HG03457 (cell line): Measurements from ENCODE around the gene ADIPOR2.
"Not testable (repeated sequence)": the region's sequence is repeated elsewhere in the genome, so short reads cannot be mapped to it uniquely, and the experiment has no call there.

ENCODE experiments used
- ATAC-seq: cut with Tn5 transposase; IDR thresholded peaks from one replicate; pipeline ENCODE4 v1.9.1; 2021; ENCODE audit warnings: moderate number of reproducible peaks; ENCODE audit not compliant: unreplicated experiment

Gene ADIPOR2

GRCh38 chr12:1731019-1731687, 40.3 kb downstream of the ADIPOR2 start:
- ATAC-seq = no peak

GRCh38 chr12:1731688-1732078, 40.8 kb downstream of the ADIPOR2 start:
- not testable (repeated sequence) for ATAC-seq

DNA sequence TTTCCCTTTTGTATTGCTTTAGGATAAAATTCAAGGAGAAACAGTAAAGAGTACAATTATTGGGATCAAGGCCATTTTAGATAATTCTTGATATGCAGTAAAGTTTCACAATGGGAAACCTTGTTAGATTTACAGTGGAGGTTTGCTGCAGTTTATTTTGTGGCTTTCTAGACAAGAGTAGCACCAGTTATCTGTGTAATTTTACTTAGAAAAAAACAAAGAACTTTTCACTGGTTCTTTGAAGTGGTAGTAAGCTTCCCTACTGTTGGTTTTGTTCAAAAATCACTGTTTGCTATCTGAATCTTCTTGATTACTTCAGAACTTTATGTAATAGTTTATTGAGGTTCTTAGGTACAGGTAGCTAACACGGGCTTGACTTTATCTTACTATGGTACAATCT, 42.0 kb downstream of the ADIPOR2 start:
- ATAC-seq = no peak

- not testable (repeated sequence) for ATAC-seq
Measured at GRCh38 chr12:1733712-1734111, 42.8 kb downstream of the ADIPOR2 start.

- no peak for ATAC-seq
Measured at GRCh38 chr12:1737652-1738286, 46.9 kb downstream of the ADIPOR2 start.

- ATAC-seq = no peak
Measured at GRCh38 chr12:1738446-1738845, 47.6 kb downstream of the ADIPOR2 start.

DNA sequence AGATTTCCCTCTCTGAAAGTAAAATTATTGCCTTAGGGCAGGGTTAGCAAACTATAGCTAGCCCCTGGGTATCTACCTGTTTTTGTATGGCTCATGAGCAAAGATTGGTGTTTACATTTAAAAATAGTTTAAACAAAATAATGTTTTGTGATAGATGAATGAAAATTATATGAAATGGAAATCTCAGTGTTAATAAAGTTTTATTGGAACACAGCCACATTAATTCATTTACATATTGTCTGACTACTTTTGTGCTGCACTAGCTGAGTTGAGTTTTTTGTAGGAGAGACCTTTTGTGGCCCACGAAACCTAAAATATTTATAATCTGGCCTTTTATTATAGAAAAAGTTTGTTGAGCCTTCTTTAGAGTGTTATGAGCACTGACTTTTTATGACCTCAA, 48.5 kb downstream of the ADIPOR2 start:
- ATAC-seq = no peak

DNA sequence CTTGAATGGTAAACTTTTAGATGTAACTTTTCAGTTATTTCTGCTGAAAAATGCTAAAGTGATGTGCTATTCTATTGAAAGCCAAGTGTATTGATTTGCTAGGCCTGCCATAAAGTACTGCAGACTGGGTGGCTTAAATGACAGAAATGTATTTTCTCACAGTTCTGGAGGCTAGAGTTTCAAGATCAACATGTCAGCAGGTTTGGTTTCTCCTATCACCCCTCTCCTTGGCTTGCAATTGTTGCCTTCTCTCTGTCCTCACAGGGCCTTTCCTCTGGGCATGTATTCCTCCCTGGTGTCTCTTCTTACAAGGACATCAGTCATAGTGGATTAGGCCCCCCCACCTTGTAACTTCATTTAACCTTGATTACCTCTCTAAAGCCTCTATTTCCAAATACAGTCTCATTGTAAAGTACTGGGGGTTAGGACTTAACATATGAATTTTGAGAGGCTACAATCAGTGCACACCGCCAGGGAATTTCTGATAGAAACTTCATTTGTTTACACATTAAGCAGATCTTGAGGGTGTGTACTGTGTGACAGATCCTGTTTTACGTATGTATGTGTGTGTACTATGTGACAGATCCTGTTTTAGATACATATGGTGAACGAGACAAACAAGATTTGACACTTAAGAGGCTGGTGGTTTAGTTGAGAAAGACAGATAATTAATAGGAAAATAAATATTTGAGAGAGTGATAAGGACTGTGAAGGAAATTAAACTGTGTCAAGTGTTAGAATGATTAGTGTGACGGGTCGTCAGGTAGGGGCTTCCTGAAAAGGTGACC, 49.5 kb downstream of the ADIPOR2 start:
- no peak for ATAC-seq

- no peak for ATAC-seq
Measured at GRCh38 chr12:1741154-1741949, 50.5 kb downstream of the ADIPOR2 start.

GRCh38 chr12:1744932-1745331, 54.1 kb downstream of the ADIPOR2 start:
- no peak for ATAC-seq

DNA sequence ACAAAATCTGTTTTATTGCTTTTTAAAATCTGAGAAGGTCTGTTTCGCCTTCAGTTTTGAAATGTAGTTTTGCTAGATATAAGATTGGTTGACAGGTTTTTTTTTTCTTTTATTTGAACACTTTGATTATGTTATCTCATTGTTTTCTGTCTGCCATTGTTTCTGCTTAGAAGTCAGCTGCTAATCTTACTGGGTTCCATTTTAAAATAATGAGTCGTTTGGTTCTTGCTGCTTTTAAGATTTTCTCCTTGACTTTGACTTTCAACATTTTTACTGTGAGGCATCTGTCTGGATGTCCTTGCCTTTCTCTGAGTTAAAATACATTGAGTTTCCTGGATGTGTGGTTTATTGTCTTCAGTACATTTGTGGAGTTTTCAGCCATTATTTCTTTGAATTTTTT, 56.7 kb downstream of the ADIPOR2 start:
- ATAC-seq = no peak

- ATAC-seq = no peak
Measured at GRCh38 chr12:1749019-1749418, 58.1 kb downstream of the ADIPOR2 start.

GRCh38 chr12:1750300-1750699, 59.4 kb downstream of the ADIPOR2 start:
- ATAC-seq = no peak

- no peak for ATAC-seq
Measured at GRCh38 chr12:1758376-1758775, 67.5 kb downstream of the ADIPOR2 start.

DNA sequence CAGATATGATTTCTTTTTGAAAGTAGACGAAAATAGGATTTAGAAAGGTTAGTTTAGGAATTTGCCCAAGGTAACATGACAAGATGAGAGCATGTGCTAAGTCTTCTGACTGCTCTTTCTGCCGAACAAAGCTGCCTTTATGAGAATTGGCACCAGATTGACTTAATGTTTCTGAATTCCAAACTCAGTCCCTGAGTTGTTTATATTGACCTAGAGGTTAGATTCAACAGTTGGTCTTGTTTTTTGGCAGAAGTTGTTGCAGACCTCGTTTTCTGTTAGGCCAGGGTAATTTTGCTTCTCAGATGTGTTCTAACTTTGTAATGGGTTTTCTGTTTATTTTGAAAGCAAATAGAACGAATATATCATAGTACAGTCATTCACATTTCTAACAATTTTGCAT, 68.0 kb downstream of the ADIPOR2 start:
- no peak for ATAC-seq

- ATAC-seq = no peak
Measured at GRCh38 chr12:1760566-1761382, 69.9 kb downstream of the ADIPOR2 start.

GRCh38 chr12:1761857-1762256, 71.0 kb downstream of the ADIPOR2 start:
- no peak for ATAC-seq

DNA sequence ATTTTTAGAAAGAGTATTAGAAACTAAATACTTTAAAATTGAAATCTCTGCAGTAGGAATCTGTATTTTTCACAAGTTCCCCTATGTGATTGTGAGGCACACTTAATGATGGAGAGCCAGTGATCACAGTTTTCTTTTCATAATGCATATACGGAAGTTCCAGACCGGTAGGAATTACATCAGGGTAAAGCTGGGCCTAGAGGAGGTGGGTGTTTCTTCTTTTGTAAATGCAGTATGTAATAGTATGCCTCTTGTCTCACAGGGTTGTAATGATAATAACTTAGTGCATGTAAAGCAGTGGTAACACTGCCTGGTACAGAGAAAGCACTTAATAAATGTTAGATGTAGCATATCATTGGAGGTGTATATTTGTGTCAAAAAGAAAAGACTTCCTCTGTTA, 72.3 kb downstream of the ADIPOR2 start:
- no peak for ATAC-seq

DNA sequence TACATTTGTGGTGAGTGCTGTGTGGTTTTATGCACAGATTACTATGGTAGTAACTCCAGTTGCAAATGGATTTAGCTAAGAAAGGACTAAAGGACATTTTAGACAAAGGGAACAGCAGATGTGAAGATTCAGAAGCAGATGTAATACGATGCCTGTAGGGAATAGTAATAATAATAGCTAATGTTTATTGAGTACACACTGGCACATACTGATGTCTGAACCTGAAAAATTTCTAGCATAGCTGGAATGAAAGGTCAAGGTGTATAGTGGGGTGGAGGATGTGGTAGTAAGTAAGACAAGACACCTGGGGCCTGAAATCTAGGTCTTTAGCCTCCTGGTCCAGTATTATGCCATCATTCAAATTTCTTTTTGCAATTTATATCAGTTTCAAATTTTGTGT, 75.2 kb downstream of the ADIPOR2 start:
- no peak for ATAC-seq

DNA sequence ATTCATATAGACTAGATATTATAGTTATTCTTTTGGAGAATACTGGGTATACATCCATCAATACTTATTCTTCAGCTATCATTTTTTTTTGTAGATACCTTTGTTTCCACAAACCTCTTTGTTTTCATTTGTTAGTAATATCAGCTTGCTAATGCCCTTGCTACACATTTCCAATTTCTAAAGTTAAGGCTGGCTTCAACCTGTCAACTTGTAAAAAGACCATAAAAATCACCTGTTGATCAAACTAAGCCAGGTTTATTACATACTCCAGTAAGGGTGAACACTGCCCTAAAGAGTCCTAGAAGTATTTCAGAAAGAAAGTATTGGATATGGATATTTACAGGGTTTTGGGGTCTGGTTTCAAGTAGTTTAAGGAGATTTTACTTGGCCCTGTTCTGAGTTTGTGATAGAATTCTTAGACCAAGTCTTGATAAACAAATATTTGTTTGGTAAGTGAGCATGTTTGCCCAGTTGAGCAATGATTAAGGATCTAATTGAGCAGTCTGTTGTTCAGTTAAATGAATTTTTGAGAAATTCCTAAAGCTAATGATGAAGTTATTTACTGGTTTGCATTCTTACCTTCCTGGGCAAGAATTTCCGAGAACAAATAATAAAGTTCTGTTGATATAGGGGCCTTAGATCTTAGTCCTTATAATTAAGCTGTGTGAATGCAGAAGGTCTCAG, 76.7 kb downstream of the ADIPOR2 start:
- no peak for ATAC-seq
